HL-60 (cell line): ENCODE measurements around the gene COMMD10.

Source experiments
- DNase-seq, 2 experiments: peaks; one replicate each; pipeline ENCODE4 v3.0.0-alpha.2; 2010 to 2020; ENCODE audit warnings: low read depth in 1 of 2, low spot score in 1 of 2
- H3K27ac ChIP-seq: fragments of 250-450 bp; sonication (Bioruptor Pico); replicated peaks from 2 replicates; pipeline ENCODE4 v1.5.1; 2020; ENCODE audit warnings: mild to moderate bottlenecking, moderate library complexity
- H3K27me3 ChIP-seq: fragments of 250-450 bp; sonication (Bioruptor Pico); 2 replicates; pipeline ENCODE4 v1.5.1; 2021; ENCODE audit warnings: mild to moderate bottlenecking, moderate library complexity; ENCODE audit not compliant: insufficient read depth, poor library complexity, severe bottlenecking
- H3K4me3 ChIP-seq: replicated peaks from 2 replicates; pipeline ENCODE4 v1.5.1; 2011; ENCODE audit warnings: mild to moderate bottlenecking, control low read depth, low read length; ENCODE audit not compliant: insufficient read depth
- CTCF ChIP-seq: IDR thresholded peaks from one replicate; pipeline ENCODE4 v1.5.1; 2011; ENCODE audit warnings: low read length, control low read depth, inconsistent platforms; ENCODE audit not compliant: insufficient read depth
- GABPA ChIP-seq: IDR thresholded peaks from 2 replicates; pipeline ENCODE4 v1.6.1; 2012; ENCODE audit warnings: low read depth
- POLR2AphosphoS5 ChIP-seq: IDR thresholded peaks from 2 replicates; pipeline ENCODE4 v1.6.1; 2012; ENCODE audit warnings: low read depth
- REST ChIP-seq: IDR thresholded peaks from 2 replicates; pipeline ENCODE4 v1.6.1; 2012; ENCODE audit warnings: low read depth; ENCODE audit not compliant: insufficient replicate concordance
- SPI1 ChIP-seq: IDR thresholded peaks from 2 replicates; pipeline ENCODE4 v1.6.1; 2012; ENCODE audit warnings: low read depth, mild to moderate bottlenecking, borderline replicate concordance

Gene COMMD10

GRCh38 chr5:116292321-116292720 is 207.5 kb downstream of the COMMD10 start:
- Histone ChIP-seq H3K4me3 (no peak overlapping the region), H3K27me3 (no peaks in the 10 kb centered on the region), H3K27ac (no peak overlapping the region)
- TF ChIP-seq REST (no peak), GABPA (no peak), POLR2AphosphoS5 (no peak), SPI1 (no peak), CTCF (no peak)
- no peak for DNase-seq

GRCh38 chr5:116296335-116297072 is 211.7 kb downstream of the COMMD10 start:
- H3K27ac ChIP-seq = no peak overlapping the region

More at GRCh38 chr5:116296335-116297072, 211.7 kb downstream of the COMMD10 start:
- TF ChIP-seq GABPA (no peak), REST (no peak), CTCF (no peak), SPI1 (no peak), POLR2AphosphoS5 (no peak)
- Histone ChIP-seq H3K27me3 (no peaks in the 10 kb centered on the region), H3K4me3 (no peak overlapping the region)
- DNase-seq = no peak
